GM12878 (cell line): ENCODE measurements around the gene R3HDM2. TPM values are rescaled to one million over a fixed set of nuclear protein-coding genes. Genes with fewer than 3 reads are reported as not detected.

Experiments used
- ATAC-seq: fragments of 200-7000 bp; cut with Tn5 transposase; 3 replicates; pipeline ENCODE4 v1.9.1; 2020; ENCODE audit warnings: mild to moderate bottlenecking, moderate library complexity
- BruUV-seq: library from RNA; stranded (reverse); fragments of 400-500 nt; replicated peaks from 2 replicates; lab custom pipeline; 2021; lab: Mats Ljungman, UMichigan
- CTCF ChIA-PET: fragments of 300-600 bp; sonication (Branson Sonifier 250); formaldehyde crosslinking; extraction: SDS; loops from one replicate; lab custom pipeline; 2021; ENCODE audit warnings: inconsistent platforms; lab: Yijun Ruan, JAX
- POLR2A ChIA-PET: fragments of 350-600 bp; formaldehyde crosslinking; extraction: SDS; loops from one replicate; lab custom pipeline; 2021; ENCODE audit warnings: inconsistent platforms; lab: Charles Lee
- RAD21 ChIA-PET: fragments of 300-600 bp; sonication (Branson Sonifier 250); formaldehyde crosslinking; loops from one replicate; lab custom pipeline; 2023; ENCODE audit warnings: antibody characterized with exemption; ENCODE audit not compliant: unreplicated experiment; lab: Charles Lee
- SMC1A ChIA-PET: fragments of 300-600 bp; sonication (Branson Sonifier 250); formaldehyde crosslinking; loops from one replicate; lab custom pipeline; 2023; ENCODE audit not compliant: unreplicated experiment, uncharacterized antibody; lab: Charles Lee
- DNase-seq: peaks from one replicate; pipeline ENCODE4 v3.0.0-alpha.2; 2011; ENCODE audit warnings: low read depth, low spot score
- FAIRE-seq: peaks from 3 replicates; lab custom pipeline; 2011; peaks lifted over from hg19 to GRCh38; lab: Jason Lieb, UNC
- H2AFZ ChIP-seq: 2 replicates; pipeline ENCODE4 v1.6.0; 2011; ENCODE audit warnings: low read depth, low read length, control low read depth; ENCODE audit not compliant: control insufficient read depth
- H3K27ac ChIP-seq: 2 replicates; pipeline ENCODE4 v1.5.1; 2011; ENCODE audit warnings: control low read depth; ENCODE audit not compliant: control insufficient read depth, insufficient read depth
- H3K27me3 ChIP-seq, 2 experiments: replicated peaks in 1 of 2; 2 replicates each; pipeline versions ENCODE4 v1.6.0 to v1.6.1; 2011; ENCODE audit warnings: low read length in 1 of 2; ENCODE audit not compliant: control insufficient read depth in 2 of 2, insufficient read depth in 2 of 2
- H3K36me3 ChIP-seq, 2 experiments: 2 replicates each; pipeline ENCODE4 v1.5.1; 2011; ENCODE audit warnings: low read length in 1 of 2; ENCODE audit not compliant: control insufficient read depth in 2 of 2, insufficient read depth in 2 of 2
- H3K4me1 ChIP-seq: 2 replicates; pipeline ENCODE4 v1.6.1; 2011; ENCODE audit warnings: mild to moderate bottlenecking, low read length, moderate library complexity, mixed read lengths; ENCODE audit not compliant: control insufficient read depth, insufficient read depth
- H3K4me2 ChIP-seq: 2 replicates; pipeline ENCODE4 v1.6.0; 2011; ENCODE audit warnings: control low read depth; ENCODE audit not compliant: control insufficient read depth, insufficient read depth
- H3K4me3 ChIP-seq: fragments of 200-600 bp; sonication (generic); 2 replicates; pipeline ENCODE4 v1.5.1; 2016
- H3K79me2 ChIP-seq: 2 replicates; pipeline ENCODE4 v1.6.0; 2011; ENCODE audit warnings: low read length; ENCODE audit not compliant: control insufficient read depth, insufficient read depth
- H3K9ac ChIP-seq: 2 replicates; pipeline ENCODE4 v1.8.0; 2011; ENCODE audit warnings: low read length, control low read depth, mixed read lengths; ENCODE audit not compliant: control insufficient read depth, insufficient read depth
- H3K9me3 ChIP-seq: replicated peaks from 3 replicates; pipeline ENCODE4 v1.5.1; 2011; ENCODE audit warnings: mild to moderate bottlenecking, low read length; ENCODE audit not compliant: control insufficient read depth, insufficient read depth
- H4K20me1 ChIP-seq: 2 replicates; pipeline ENCODE4 v1.6.0; 2011; ENCODE audit not compliant: control insufficient read depth, insufficient read depth
- BMI1 ChIP-seq: fragments of 450-650 bp; IDR thresholded peaks from 2 replicates; pipeline ENCODE4 v1.6.1; 2016; ENCODE audit warnings: mild to moderate bottlenecking, moderate library complexity, borderline replicate concordance
- NR2F1 ChIP-seq: fragments of 450-650 bp; conservative IDR thresholded peaks from 2 replicates; pipeline ENCODE4 v1.6.1; 2017; ENCODE audit warnings: mild to moderate bottlenecking
- NRF1 ChIP-seq: conservative IDR thresholded peaks from 2 replicates; pipeline ENCODE4 v1.6.1; 2011; ENCODE audit warnings: mild to moderate bottlenecking, low read depth, low read length, improper control_type of control experiment
- SIN3A ChIP-seq: IDR thresholded peaks from 2 replicates; pipeline ENCODE4 v1.6.1; 2012; ENCODE audit warnings: low read depth, low read length, improper control_type of control experiment
- SMC3 ChIP-seq: IDR thresholded peaks from 2 replicates; pipeline ENCODE4 v1.6.1; 2011; ENCODE audit warnings: low read length, improper control_type of control experiment, borderline replicate concordance
- TCF7 ChIP-seq: IDR thresholded peaks from 2 replicates; pipeline ENCODE4 v1.6.1; 2014; ENCODE audit warnings: antibody characterized with exemption, borderline replicate concordance
- WGBS: methylation state at CpG from one replicate; pipeline ENCODE4 v1.1.6; 2016; ENCODE audit warnings: low lambda C conversion rate; ENCODE audit not compliant: insufficient replicate concordance, insufficient coverage; ENCODE audit errors: missing lambda C conversion rate; 5-methylcytosine and 5-hydroxymethylcytosine counted together
- in situ Hi-C: fragments of 300-500 bp; cut with MboI; formaldehyde crosslinking; loops from 9 replicates; pipeline ENCODE4 v1.14.3; 2018; ENCODE audit warnings: mixed read lengths
- intact Hi-C: fragments of 100-400 bp; cut with micrococcal nuclease; formaldehyde crosslinking; loops from one replicate; pipeline ENCODE4 v1.14.2; 2022; ENCODE audit not compliant: unreplicated experiment
- polyA plus RNA-seq, 11 experiments: library from polyadenylated mRNA; depleted of rRNA in 4 of 11; unstranded in 6 of 11; stranded (reverse) in 5 of 11; fragments of >200 nt; fragmentation: Nextera tagmentation in 4 of 11; fragmentation: Illumina TruSeq in 1 of 11; extraction: Ambion mirVana in 4 of 11; extraction: Trizol in 1 of 11; gene quantifications; 1 replicate in 1 of 11; 2 replicates in 10 of 11; pipeline versions ENCODE4 v1.2.1 to v1.2.3, GENCODE V29; 2011 to 2016; ENCODE audit warnings: inconsistent platforms in 2 of 11, missing spikeins in 2 of 11, low read depth in 1 of 11
- total RNA-seq, 4 experiments: library from RNA; depleted of rRNA in 3 of 4; stranded (reverse); fragments of >200 nt in 3 of 4; fragmentation: Illumina TruSeq in 1 of 4; extraction: Trizol in 1 of 4; gene quantifications; 2 replicates each; pipeline versions ENCODE4 v1.2.1 to v1.2.3, GENCODE V29; 2013 to 2021
- TF ChIP-seq, protein P1 (sequence below): IDR thresholded peaks from 2 replicates; pipeline ENCODE4 v1.6.1; 2012; ENCODE audit warnings: low read length, inconsistent platforms

The R3HDM2 gene
- total and polyA plus RNA-seq, 10 of the 15 experiments (the other 5 are each of a cell fraction or from before 2014, with no cell fraction given): 4.6 to 26.1 (median 11.2) TPM

DNA sequence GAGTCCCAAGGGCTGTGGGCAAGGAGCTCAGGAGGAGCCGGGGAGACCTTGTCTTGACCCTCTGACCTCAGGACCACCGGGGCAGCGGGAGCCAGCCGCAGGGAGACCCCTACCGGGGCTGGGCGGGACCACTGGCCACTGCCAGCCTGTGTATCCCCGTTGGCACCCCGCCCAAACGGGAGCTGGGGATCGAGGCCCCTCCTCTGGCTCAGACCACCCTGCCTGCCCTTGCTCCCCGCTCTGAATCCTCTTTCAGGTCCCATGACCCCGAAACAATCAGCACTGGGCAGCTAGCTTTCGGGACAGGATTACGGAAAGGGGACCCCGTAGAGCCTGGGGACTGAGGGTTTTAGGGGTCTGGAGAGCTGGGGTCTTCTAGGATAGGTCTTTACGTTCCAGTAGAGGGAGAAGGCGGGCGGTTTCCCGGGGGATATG, 30.0 kb upstream of the R3HDM2 start:
- H3K9me3 ChIP-seq: no peaks in the 10 kb centered on the region
- no TSS peak for BruUV-seq
- H3K27ac ChIP-seq: no peak overlapping the region

GRCh38 chr12:57460468-57460784, 29.6 kb upstream of the R3HDM2 start:
- H3K36me3 ChIP-seq: no peaks in the 10 kb centered on the region
- FAIRE-seq (no peak), ATAC-seq (0 out of 3 replicates have a peak, but pooled peaks have one; percentile 1), DNase-seq (no peak)
- 0% methylated on average over 6 of the region's 6 CpGs for WGBS
- no peaks in the 10 kb centered on the region for H3K9me3 ChIP-seq
- no TSS peak for BruUV-seq
- peak overlapping the region; percentile 85 for H3K4me3 ChIP-seq
- 0 out of 2 replicates have a peak overlapping the region, but pooled peaks have one; percentile 7 for H2AFZ ChIP-seq
- no peak overlapping the region for H3K27ac ChIP-seq
- ChIA-PET RAD21 (interaction anchor here (0.6 to 4.7 kb wide), 7 partner anchors 7 to 222 kb away, joined by 3 to 35 read pairs (median 3); partner anchors contain the start of gene INHBE), POLR2A (interaction anchor here (1.0 to 3.0 kb wide), 3 partner anchors 8 to 26 kb away, joined by 4 to 16 read pairs (median 4); no protein-coding TSS in a partner anchor), CTCF (interaction anchor here (0.8 to 11.0 kb wide), 12 partner anchors 7 to 281 kb away, joined by 3 to 540 read pairs (median 3); partner anchors contain the start of genes ARHGAP9 and INHBE), SMC1A (interaction anchor here (0.7 to 1.2 kb wide), 8 partner anchors 8 to 217 kb away, joined by 3 read pairs; partner anchors contain the start of genes ARHGAP9 and DDIT3)
- H3K27me3 ChIP-seq: 0 out of 4 replicates have a peak, but pooled peaks cover 0 to 4% of the 10 kb centered on the region in 2 experiments
- H3K4me2 ChIP-seq: peak overlapping the region; percentile 100
- H3K9ac ChIP-seq: no peak overlapping the region
- peaks cover 38% of the 10 kb centered on the region for H3K4me1 ChIP-seq
- H3K79me2 ChIP-seq: no peaks in the 10 kb centered on the region
- in situ Hi-C loops (no loop called here), intact Hi-C loops (loop anchor here (5.0 kb wide), 1 partner anchor 62 kb away; the partner anchor contains the start of genes DDIT3 and MBD6)
- TF ChIP-seq, protein P1, sequence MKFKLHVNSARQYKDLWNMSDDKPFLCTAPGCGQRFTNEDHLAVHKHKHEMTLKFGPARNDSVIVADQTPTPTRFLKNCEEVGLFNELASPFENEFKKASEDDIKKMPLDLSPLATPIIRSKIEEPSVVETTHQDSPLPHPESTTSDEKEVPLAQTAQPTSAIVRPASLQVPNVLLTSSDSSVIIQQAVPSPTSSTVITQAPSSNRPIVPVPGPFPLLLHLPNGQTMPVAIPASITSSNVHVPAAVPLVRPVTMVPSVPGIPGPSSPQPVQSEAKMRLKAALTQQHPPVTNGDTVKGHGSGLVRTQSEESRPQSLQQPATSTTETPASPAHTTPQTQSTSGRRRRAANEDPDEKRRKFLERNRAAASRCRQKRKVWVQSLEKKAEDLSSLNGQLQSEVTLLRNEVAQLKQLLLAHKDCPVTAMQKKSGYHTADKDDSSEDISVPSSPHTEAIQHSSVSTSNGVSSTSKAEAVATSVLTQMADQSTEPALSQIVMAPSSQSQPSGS: no peak
- TF ChIP-seq BMI1 (no peak), SIN3A (no peak)
- H4K20me1 ChIP-seq: 0 out of 2 replicates have a peak, but pooled peaks cover 2% of the 10 kb centered on the region

More for the DNA sequence above, 30.0 kb upstream of the R3HDM2 start:
- CTCF ChIA-PET: interaction anchor here (0.8 to 11.0 kb wide), 11 partner anchors 8 to 280 kb away, joined by 3 to 540 read pairs (median 3); partner anchors contain the start of genes ARHGAP9 and INHBE
- 10% methylated on average over 19 of the region's 19 CpGs for WGBS
- in situ Hi-C loops (no loop called here), intact Hi-C loops (loop anchor here (5.0 kb wide), 1 partner anchor 61 kb away; the partner anchor contains the start of genes DDIT3 and MBD6)
- no peaks in the 10 kb centered on the region for H3K36me3 ChIP-seq
- 0 out of 2 replicates have a peak, but pooled peaks cover 2% of the 10 kb centered on the region for H4K20me1 ChIP-seq
- SMC1A ChIA-PET: interaction anchor here (0.7 to 1.2 kb wide), 9 partner anchors 9 to 218 kb away, joined by 3 read pairs; partner anchors contain the start of genes ARHGAP9 and DDIT3
- H3K79me2 ChIP-seq: no peaks in the 10 kb centered on the region
- no peak for DNase-seq
- peaks cover 36% of the 10 kb centered on the region for H3K4me1 ChIP-seq
- RAD21 ChIA-PET: interaction anchor here (0.7 to 4.7 kb wide), 7 partner anchors 7 to 223 kb away, joined by 3 to 35 read pairs (median 3); partner anchors contain the start of gene INHBE
- no peak overlapping the region for H3K9ac ChIP-seq
- H2AFZ ChIP-seq: no peak overlapping the region
- H3K4me2 ChIP-seq: peak overlapping the region; percentile 100
- 0 out of 4 replicates have a peak, but pooled peaks cover 0 to 4% of the 10 kb centered on the region in 2 experiments for H3K27me3 ChIP-seq
- FAIRE-seq: no peak
- POLR2A ChIA-PET: interaction anchor here (1.0 to 3.0 kb wide), 3 partner anchors 9 to 25 kb away, joined by 4 to 16 read pairs (median 4); no protein-coding TSS in a partner anchor
- H3K4me3 ChIP-seq: peak overlapping the region; percentile 68
- ATAC-seq: no peak
- TF ChIP-seq SMC3 (no peak), NRF1 (no peak), NR2F1 (peak; percentile 76), TCF7 (no peak)
- TF ChIP-seq, all 136 proteins: peak for 1
